Hematopoietic multipotent progenitor cell (in vitro differentiated cells): ENCODE results near the gene GJA5. TPM values are rescaled to one million over a fixed set of nuclear protein-coding genes. Genes with fewer than 3 reads are reported as not detected.
"Not testable (repeated sequence)": the region's sequence is repeated elsewhere in the genome, so short reads cannot be mapped to it uniquely, and the experiment has no call there.

Experiments used
- DNase-seq, 3 donors: peaks; one replicate each; pipeline ENCODE4 v3.0.0-alpha.2; 2011 to 2015; ENCODE audit warnings: low read depth in 2 of 3, low spot score in 2 of 3
- total RNA-seq: library from RNA; depleted of rRNA; stranded (reverse); fragments of >200 nt; gene quantifications from one replicate; pipeline ENCODE4 v1.2.3, GENCODE V29; 2012

Gene GJA5
- total RNA-seq, 1 donor = not detected

GRCh38 chr1:147734291-147734841, 26.0 kb downstream of the GJA5 start:
- DNase-seq = not testable (repeated sequence)

- no peak for DNase-seq
Observed at GRCh38 chr1:147729315-147729714, 31.1 kb downstream of the GJA5 start.

GRCh38 chr1:147726168-147726567, 34.2 kb downstream of the GJA5 start:
- peak in 1 of 3 donors; percentile 12 for DNase-seq

- no peak for DNase-seq
Observed at GRCh38 chr1:147725685-147726084, 34.7 kb downstream of the GJA5 start.

DNA sequence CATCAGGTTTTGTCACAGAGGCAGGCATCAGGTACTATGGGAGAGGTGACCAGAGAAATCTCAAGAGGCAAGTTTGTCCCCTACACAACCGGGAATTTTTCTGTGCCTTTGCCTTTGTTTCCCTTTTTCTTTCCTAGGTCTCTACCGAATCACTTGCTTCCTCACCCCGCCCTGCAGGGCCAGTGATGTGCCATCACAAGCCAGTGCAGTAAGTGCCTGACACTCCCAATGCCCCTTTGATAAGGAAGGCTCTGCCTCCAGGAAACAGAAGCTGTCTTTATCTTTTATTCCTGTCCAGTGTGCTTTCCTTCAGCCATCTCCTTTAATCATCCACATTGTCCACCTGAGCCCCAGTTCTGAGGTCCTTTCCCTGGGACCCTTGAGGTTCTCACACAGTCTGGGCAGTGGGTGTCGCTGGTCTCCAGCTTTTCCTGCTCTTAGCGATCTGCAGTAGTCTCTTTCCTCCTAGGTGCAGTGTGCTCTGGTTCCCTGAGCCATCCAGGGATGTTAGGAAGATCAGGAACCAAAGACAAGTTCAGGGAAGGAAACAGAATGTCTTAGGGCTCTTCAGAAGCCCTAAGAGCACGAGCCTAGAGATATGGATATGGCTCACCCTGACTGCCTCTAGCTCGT, 36.6 kb downstream of the GJA5 start:
- DNase-seq = peak in 2 of 3 donors; percentile 26 to 64

GRCh38 chr1:147722124-147722523, 38.3 kb downstream of the GJA5 start:
- DNase-seq = no peak

GRCh38 chr1:147721716-147722115, 38.7 kb downstream of the GJA5 start:
- no peak for DNase-seq

DNA sequence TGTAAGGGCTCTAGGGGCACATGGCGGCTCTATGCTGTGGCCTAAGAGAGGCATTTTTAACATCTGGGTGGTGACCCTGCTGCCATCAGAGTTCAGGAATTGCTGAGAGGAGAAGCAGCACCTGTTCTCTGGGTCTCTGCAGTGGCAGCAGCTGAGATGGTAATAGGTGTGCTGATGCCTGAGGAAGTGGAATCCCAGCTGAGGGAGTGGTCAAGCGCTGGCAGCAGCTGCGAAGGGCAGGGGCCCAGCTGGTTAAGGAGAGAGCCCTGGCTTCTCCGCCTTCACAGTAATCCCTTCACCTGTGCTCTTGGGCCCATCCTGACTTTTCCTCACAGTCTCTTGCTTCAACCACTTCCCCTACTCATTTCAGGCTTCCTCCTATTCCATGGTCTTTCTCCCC, 39.8 kb downstream of the GJA5 start:
- no peak for DNase-seq

DNA sequence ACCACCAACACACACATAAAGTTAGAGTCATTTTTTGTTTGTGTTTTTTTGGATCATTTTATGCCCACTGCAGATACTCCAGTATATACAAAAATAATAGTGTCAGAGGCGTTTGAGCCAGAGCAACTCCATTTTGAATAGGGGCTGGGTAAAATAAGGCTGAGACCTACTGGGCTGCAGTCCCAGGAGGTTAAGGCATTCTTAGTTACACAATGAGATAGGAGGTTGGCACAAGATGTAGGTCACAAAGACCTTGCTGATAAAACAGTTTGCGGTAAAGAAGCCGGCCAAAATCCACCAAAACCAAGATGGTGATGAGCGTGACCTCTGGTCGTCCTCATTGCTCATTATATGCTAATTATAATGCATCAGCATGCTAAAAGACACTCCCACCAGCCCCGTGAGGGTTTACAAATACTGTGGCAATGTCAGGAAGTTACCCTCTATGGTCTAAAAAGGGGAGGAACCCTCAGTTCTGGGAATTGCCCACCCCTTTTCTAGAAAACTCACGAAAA, 40.6 kb downstream of the GJA5 start:
- DNase-seq = no peak

DNA sequence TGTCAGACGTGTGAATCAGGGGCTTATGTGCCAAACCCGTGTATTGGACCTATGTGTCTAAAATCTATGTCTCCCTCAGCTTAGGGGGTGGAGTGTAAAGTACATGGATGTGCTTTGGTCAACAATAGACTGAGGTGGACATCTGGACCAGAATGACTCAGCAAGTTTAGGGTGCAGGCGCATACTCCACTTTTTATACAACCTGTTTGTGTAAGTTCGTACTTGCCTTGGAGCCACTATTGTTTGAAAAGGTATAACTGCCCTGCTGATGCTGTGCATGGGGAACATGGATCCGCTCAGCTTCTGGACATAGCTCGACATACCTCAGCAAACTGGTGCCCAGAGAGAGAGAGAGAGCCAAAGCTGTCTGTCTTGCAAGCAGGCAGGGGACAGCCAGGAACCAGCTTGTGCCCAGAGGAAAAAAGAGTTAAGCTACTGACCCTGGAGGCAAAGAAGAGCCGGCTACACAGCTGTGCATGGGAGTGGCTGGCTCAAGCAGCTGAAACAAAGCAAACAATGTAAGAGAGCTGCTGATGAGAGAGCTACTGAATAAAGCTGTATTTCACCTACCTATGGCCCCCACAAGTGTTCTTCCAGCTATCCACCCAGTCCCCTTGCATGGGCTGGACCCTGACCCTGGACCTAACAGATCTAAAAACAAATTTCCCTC, 41.2 kb downstream of the GJA5 start:
- DNase-seq = no peak

DNA sequence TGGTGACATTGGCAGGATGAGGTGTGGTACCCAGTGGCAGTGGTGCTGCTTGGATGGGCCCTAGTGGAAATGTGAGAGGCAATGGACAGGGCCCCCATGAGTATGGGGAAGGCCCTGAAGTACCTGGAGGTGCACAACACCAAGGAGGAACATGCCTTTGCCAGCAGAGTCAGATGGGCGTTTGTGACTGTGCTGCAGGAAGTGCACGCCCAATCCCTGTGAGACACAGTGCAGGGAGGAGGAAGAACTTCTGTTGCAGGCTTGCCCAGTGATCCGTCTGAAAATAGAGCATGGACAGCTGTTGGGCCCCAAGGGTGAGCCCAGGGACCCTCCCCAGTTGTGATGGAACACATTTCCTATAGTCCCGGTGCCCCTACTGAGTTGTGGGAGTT, 42.7 kb downstream of the GJA5 start:
- peak in 2 of 3 donors; percentile 8 to 33 for DNase-seq

DNA sequence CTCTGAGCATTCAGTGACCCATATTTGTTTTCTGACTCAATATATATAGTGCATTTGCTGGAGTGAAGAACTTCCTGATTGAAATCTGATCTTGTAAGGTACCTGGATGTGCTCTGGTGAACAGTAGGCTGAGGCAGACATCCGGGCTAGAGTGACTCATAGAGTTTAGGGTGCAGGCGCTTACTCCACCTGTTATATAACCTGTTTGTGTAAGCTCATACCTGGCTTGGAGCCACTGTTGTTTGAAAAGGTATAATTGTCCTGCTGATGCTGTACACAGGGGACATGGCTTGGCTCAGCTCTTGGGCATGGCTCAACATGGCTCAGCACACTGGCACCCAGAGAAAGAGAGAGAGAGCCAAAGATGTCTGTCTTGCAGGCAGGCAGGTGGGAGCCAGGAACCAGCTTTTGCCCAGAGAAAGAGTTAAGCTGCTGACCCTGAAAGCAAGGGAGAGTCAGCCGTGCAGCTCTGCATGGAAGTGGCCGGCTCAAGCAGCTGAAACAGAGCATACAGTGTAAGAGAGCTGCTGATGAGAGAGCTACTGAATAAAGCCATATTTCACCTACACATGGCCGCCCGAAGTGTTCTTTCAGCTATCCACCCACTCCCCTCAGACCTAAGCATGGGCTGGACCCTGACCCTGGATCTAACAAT, 43.2 kb downstream of the GJA5 start:
- no peak for DNase-seq

DNA sequence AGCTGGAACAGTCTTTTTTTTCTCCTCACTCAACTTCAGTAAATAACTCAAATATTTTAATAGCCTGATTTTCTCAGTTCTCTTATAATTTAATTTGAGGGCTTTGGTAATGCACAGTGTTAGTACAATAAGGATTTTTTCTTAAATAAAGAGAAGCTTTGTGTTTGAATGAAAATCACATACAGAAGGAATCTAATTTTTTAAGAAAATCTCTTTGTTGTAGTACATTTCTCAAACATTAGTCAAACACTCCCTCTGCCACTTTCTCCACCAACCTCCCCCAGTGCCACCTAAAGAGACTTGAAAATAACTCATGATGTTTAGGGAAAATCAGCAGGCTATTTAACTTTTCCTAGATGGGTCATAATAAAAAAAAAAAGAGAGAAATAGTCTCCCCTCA, 47.8 kb downstream of the GJA5 start:
- no peak for DNase-seq

Other genes starting within 250 kb of the GJA5 start
- 6.7 TPM for gene BCL9, start 219.1 kb downstream of the GJA5 start, total RNA-seq
- 8.6 TPM for gene ACP6, start 90.1 kb downstream of the GJA5 start, total RNA-seq
- gene GJA8, start 142.2 kb upstream of the GJA5 start, total RNA-seq = not detected
- gene GPR89B, start 167.8 kb upstream of the GJA5 start, total RNA-seq = 13.7 TPM